PFSK-1 (cell line): ENCODE measurements around the gene CD300LB.

Experiments used
- FOXP2 ChIP-seq: optimal IDR thresholded peaks from 2 replicates; pipeline ENCODE3; 2011; ENCODE audit warnings: borderline replicate concordance, control low read depth, inconsistent platforms; ENCODE audit not compliant: insufficient read depth; ENCODE audit errors: extremely low read length, extremely low read depth
- POLR2AphosphoS5 ChIP-seq: IDR thresholded peaks from 2 replicates; pipeline ENCODE4 v1.6.1; 2012; ENCODE audit warnings: low read depth, mild to moderate bottlenecking, control low read depth, low read length, moderate library complexity
- REST ChIP-seq, 2 experiments: IDR thresholded peaks; 2 replicates each; pipeline versions ENCODE4 v1.6.1 to v1.8.0; 2011 to 2012; ENCODE audit warnings: low read depth in 2 of 2, low read length in 2 of 2, control low read depth in 1 of 2, inconsistent platforms in 1 of 2, mild to moderate bottlenecking in 1 of 2, moderate library complexity in 1 of 2; ENCODE audit not compliant: insufficient read depth in 1 of 2
- SIN3A ChIP-seq: IDR thresholded peaks from 2 replicates; pipeline ENCODE4 v1.6.1; 2012; ENCODE audit warnings: mild to moderate bottlenecking, low read length, moderate library complexity, borderline replicate concordance; ENCODE audit not compliant: insufficient read depth
- TAF1 ChIP-seq: IDR thresholded peaks from 2 replicates; pipeline ENCODE4 v1.6.1; 2012; ENCODE audit warnings: low read length, control low read depth, borderline replicate concordance; ENCODE audit not compliant: insufficient read depth

The CD300LB gene

GRCh38 chr17:74529243-74529642 lies 2.0 kb downstream of the CD300LB start:
- TF ChIP-seq FOXP2: no peak
- TF ChIP-seq TAF1: no peak
- TF ChIP-seq REST (IDR thresholded peaks at IDR 0.05; ENCODE audit: insufficient read depth in 1 of 2, low read depth in 2 of 2, low read length in 2 of 2): no peak
- TF ChIP-seq POLR2AphosphoS5: no peak
- TF ChIP-seq SIN3A: no peak

GRCh38 chr17:74528491-74529199 lies 2.6 kb downstream of the CD300LB start:
- no peak for TF ChIP-seq TAF1

GRCh38 chr17:74527756-74528155 lies 3.5 kb downstream of the CD300LB start:
- TF ChIP-seq TAF1: no peak
- no peak for TF ChIP-seq FOXP2
- TF ChIP-seq POLR2AphosphoS5: no peak
- no peak for TF ChIP-seq REST (IDR thresholded peaks at IDR 0.05; ENCODE audit: insufficient read depth in 1 of 2, low read depth in 2 of 2, low read length in 2 of 2)
- TF ChIP-seq SIN3A: no peak

- TF ChIP-seq REST (IDR thresholded peaks at IDR 0.05; ENCODE audit: insufficient read depth in 1 of 2, low read depth in 2 of 2, low read length in 2 of 2): no peak
- no peak for TF ChIP-seq SIN3A
- no peak for TF ChIP-seq POLR2AphosphoS5
- TF ChIP-seq FOXP2: no peak
- TF ChIP-seq TAF1: no peak
These were observed 4.2 kb downstream of the CD300LB start for GRCh38 chr17:74527081-74527480.

- TF ChIP-seq FOXP2 (no peak), REST (IDR thresholded peaks at IDR 0.05; ENCODE audit: insufficient read depth in 1 of 2, low read depth in 2 of 2, low read length in 2 of 2) (no peak), SIN3A (no peak), TAF1 (no peak), POLR2AphosphoS5 (no peak)
These were observed 4.6 kb downstream of the CD300LB start for GRCh38 chr17:74526681-74527080.
